Suprapubic skin (tissue), 4 donors: Measurements from ENCODE around the gene MFGE8. TPM values are rescaled to one million over a fixed set of nuclear protein-coding genes. Genes with fewer than 3 reads are reported as not detected.
A peak's percentile ranks its signal among the peaks of the same experiment; 100 is the strongest.

Experiments
- DNase-seq, 2 donors: peaks; one replicate each; pipeline ENCODE4 v3.0.0-alpha.2; 2019; ENCODE audit warnings: low spot score in 2 of 2
- H3K27ac ChIP-seq: fragments of 200-600 bp; sonication (generic); one replicate; pipeline ENCODE4 v1.5.1; 2019
- H3K27me3 ChIP-seq: fragments of 200-600 bp; sonication (generic); one replicate; pipeline ENCODE4 v1.5.1; 2019
- H3K36me3 ChIP-seq: fragments of 200-600 bp; sonication (generic); one replicate; pipeline ENCODE4 v1.5.1; 2019
- H3K4me1 ChIP-seq: fragments of 200-600 bp; sonication (generic); one replicate; pipeline ENCODE4 v1.5.1; 2019
- H3K4me3 ChIP-seq: fragments of 200-600 bp; sonication (generic); one replicate; pipeline ENCODE4 v1.5.1; 2019; ENCODE audit warnings: mild to moderate bottlenecking
- H3K9me3 ChIP-seq: fragments of 200-600 bp; sonication (generic); one replicate; pipeline ENCODE4 v1.5.1; 2019
- EP300 ChIP-seq: sonication (generic); formaldehyde crosslinking; IDR thresholded peaks from one replicate; pipeline ENCODE4 v1.6.1; 2017; ENCODE audit warnings: antibody characterized with exemption
- POLR2A ChIP-seq, 2 donors: fragments of 450-650 bp; IDR thresholded peaks; one replicate each; pipeline ENCODE4 v1.6.1; 2017; ENCODE audit warnings: antibody characterized with exemption in 2 of 2, mild to moderate bottlenecking in 2 of 2, moderate library complexity in 2 of 2
- POLR2AphosphoS5 ChIP-seq, 3 donors: sonication (generic); formaldehyde crosslinking; IDR thresholded peaks; one replicate each; pipeline ENCODE4 v1.6.1; 2017; ENCODE audit warnings: antibody characterized with exemption in 3 of 3
- WGBS: methylation state at CpG from one replicate; pipeline ENCODE4 v1.1.5; 2018; 5-methylcytosine and 5-hydroxymethylcytosine counted together
- total RNA-seq, 4 donors: library from RNA; depleted of rRNA; stranded (reverse); fragments of >200 nt; gene quantifications; one replicate each; pipeline ENCODE4 v1.1.0, GENCODE V29; 2016
- TF ChIP-seq, protein P1 (sequence below), 2 donors: fragments of 200-600 bp in 1 of 2; fragments of 450-650 bp in 1 of 2; sonication (generic) in 1 of 2; IDR thresholded peaks; one replicate each; pipeline ENCODE4 v1.5.1; 2016 to 2019; ENCODE audit warnings: antibody characterized with exemption in 2 of 2, mild to moderate bottlenecking in 1 of 2, moderate library complexity in 1 of 2

Gene MFGE8
- total RNA-seq, 4 donors from 2014 or later = 154 to 211 (median 171) TPM

DNA sequence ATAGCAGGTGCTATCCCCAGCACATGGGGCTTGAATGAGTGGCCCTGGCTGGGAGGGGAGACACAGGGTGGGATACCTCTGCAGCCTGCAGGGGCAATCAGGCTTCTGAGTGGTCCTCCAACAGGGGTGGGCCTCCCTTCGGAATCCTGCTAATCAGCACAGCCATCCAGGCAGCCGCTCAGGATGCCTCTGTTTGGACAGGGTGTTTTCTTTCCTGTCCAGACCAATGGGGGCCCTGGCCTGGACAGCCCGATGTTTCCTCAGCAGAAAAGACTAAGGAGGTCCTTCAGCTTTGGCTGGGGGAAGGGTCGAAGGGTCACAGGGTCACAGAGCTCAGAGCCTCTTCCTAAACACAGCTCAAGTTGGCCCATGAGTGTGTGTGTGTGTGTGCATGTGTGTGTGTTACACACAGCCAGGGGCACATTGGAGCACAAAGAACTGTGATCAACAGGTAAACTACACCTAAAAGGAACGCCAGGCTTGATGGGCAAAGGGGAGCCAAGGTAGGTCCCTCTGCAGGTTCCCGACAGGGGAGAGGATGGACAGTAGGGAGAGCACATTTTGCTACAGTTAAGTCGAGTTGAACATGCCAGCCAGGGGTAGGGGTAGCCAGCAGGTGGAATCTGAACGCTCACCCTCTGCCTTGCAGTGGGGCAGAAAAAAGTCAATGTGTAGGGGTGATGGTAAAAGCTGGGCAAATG, 16.7 kb downstream of the MFGE8 start:
- no peak for DNase-seq
- TF ChIP-seq POLR2AphosphoS5 (IDR thresholded peaks at IDR 0.05) (no peak), EP300 (no peak), POLR2A (IDR thresholded peaks at IDR 0.05) (no peak)
- TF ChIP-seq, protein P1, sequence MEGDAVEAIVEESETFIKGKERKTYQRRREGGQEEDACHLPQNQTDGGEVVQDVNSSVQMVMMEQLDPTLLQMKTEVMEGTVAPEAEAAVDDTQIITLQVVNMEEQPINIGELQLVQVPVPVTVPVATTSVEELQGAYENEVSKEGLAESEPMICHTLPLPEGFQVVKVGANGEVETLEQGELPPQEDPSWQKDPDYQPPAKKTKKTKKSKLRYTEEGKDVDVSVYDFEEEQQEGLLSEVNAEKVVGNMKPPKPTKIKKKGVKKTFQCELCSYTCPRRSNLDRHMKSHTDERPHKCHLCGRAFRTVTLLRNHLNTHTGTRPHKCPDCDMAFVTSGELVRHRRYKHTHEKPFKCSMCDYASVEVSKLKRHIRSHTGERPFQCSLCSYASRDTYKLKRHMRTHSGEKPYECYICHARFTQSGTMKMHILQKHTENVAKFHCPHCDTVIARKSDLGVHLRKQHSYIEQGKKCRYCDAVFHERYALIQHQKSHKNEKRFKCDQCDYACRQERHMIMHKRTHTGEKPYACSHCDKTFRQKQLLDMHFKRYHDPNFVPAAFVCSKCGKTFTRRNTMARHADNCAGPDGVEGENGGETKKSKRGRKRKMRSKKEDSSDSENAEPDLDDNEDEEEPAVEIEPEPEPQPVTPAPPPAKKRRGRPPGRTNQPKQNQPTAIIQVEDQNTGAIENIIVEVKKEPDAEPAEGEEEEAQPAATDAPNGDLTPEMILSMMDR (IDR thresholded peaks at IDR 0.05) = no peak
- no peak overlapping the region for H3K4me3 ChIP-seq
- H3K27me3 ChIP-seq = peaks cover 6% of the 10 kb centered on the region
- H3K4me1 ChIP-seq = peaks cover 39% of the 10 kb centered on the region
- peaks cover 10% of the 10 kb centered on the region for H3K36me3 ChIP-seq
- H3K27ac ChIP-seq = no peak overlapping the region
- WGBS = 74% methylated on average over 7 of the region's 8 CpGs
- H3K9me3 ChIP-seq = no peaks in the 10 kb centered on the region

DNA sequence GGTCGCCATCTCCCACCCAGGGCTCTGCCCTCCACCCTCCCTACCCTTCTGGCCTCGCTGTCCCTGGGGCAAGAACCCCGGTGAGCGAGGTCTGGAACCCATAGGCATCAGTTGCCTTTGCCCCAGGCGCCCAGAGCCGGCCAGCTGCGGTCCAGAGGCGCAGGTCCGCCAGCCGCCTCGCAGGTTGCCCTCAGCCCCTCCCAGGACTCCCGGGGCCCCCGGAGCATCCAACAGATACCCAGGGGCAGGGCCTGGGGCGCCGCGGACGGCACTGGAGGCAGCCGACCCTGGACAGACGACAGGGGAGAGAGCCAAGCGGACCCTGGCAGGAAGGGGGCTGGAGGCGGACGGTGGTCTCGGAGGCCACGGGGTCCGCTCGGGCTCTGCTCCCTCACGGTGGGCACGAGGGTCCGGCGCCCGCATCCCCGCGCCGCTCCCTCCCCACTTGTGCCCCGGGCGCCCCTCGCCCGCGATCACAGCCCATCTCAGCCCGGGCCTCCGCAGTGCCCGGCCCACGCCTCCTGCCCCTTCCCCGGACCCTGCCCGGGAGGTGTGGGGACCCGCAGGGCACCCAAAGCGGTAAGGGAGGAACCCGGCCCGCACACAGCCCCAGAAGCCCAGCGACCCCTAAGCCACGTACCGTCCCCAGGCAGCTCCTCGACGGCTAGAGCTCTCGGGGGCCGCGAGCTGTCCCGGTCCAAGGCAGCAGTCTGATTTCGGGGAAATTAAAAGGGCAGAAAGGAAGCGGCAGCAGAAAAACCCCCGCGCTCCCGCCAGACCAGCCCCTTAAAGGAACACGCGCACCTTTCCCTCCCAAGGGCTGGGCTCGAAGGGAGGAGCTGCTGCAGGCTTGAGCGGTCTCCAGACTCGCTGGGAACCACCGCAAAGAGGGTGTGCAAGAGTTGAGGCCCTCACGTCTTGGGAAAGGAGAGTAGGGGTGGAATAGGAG, 18.1 kb downstream of the MFGE8 start, which contains the start of gene HAPLN3:
Gene HAPLN3, minus strand, starts transcription at position 726 of the 949 bp plus-strand sequence. CDS start 8,246 bp downstream, outside the sequence.
- 1% methylated on average over 19 of the region's 70 CpGs for WGBS
- no peaks in the 10 kb centered on the region for H3K9me3 ChIP-seq
- peaks cover 6% of the 10 kb centered on the region for H3K27me3 ChIP-seq
- no peak for DNase-seq
- TF ChIP-seq EP300 (no peak), POLR2A (IDR thresholded peaks at IDR 0.05) (no peak), POLR2AphosphoS5 (IDR thresholded peaks at IDR 0.05) (no peak)
- TF ChIP-seq, protein P1 (IDR thresholded peaks at IDR 0.05) = no peak
- no peak within 1 kb of the TSS for H3K27ac ChIP-seq
- peaks cover 7% of the 10 kb centered on the region for H3K36me3 ChIP-seq
- H3K4me3 ChIP-seq = peak within 1 kb of the TSS; percentile 50
- peaks cover 39% of the 10 kb centered on the region for H3K4me1 ChIP-seq

DNA sequence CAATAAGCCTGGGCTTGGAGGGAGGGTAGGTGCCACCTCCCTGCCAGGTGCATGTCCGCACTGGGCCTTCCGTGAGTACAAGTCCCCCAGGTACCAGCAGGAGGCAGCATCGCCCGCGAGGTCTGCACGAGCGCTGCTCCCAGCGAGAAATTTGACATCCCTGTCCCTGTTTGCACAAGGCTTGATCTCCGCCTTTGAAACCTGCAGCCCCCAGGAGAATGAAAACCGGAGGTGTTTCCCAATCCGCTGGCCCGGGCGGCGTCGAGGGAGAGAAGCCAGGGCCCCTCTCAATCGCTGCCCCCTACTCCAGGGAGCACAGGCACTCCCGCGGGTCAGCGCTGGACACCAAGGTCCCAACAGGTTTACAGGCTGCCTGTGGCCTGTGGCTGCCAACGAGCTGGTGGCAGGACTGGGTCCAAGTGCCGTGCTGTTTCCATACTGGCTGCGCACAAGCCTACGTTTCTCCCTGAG, 18.8 kb downstream of the MFGE8 start:
- Histone ChIP-seq H3K36me3 (peaks cover 7% of the 10 kb centered on the region), H3K4me3 (peak overlapping the region; percentile 50), H3K27ac (no peak overlapping the region), H3K4me1 (peaks cover 39% of the 10 kb centered on the region), H3K9me3 (no peaks in the 10 kb centered on the region), H3K27me3 (peaks cover 6% of the 10 kb centered on the region)
- WGBS = 5% methylated on average over 19 of the region's 23 CpGs
- TF ChIP-seq, protein P1 (IDR thresholded peaks at IDR 0.05) = peak in 1 of 2 donors; percentile 65
- no peak for TF ChIP-seq EP300
- no peak for DNase-seq

DNA sequence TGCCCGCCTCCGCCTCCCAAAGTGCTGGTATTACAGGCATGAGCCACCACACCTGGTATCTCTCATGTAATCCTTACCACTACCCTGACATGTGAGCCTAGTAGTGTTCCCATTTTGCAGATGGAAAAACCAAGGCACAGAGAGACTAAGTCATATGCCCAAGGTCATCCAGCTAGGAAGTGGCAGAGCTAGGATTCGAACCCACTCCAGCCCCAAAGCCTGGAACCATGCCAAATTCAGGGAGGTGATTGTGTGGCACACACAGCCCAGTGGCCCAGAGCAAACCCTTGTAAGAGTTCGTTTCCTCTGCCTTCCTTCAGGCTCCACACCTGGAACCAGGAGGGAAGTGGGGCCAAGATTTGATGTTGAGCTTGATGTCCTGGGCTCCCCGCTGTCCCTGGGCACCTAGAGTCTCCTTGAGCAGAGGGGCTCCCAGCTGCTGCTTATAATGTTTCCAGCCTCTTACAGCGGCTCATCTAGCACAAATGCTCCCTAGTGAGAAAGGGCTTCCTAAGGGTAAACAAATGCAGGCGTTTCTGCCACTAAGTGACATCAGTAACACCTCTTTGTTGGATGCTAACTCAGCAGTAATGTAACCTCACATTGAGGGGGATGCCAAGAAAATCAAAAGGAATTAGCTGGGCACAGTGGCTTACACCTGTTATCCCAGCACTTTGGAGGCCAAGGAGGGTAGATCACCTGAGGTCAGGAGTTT, 21.5 kb downstream of the MFGE8 start:
- TF ChIP-seq EP300 (no peak), POLR2AphosphoS5 (IDR thresholded peaks at IDR 0.05) (no peak), POLR2A (IDR thresholded peaks at IDR 0.05) (no peak)
- TF ChIP-seq, protein P1 (IDR thresholded peaks at IDR 0.05) = no peak
- no peak overlapping the region for H3K27ac ChIP-seq
- peaks cover 6% of the 10 kb centered on the region for H3K27me3 ChIP-seq
- H3K36me3 ChIP-seq = no peaks in the 10 kb centered on the region
- peaks cover 25% of the 10 kb centered on the region for H3K4me1 ChIP-seq
- DNase-seq = no peak
- no peak overlapping the region for H3K4me3 ChIP-seq
- 83% methylated on average over 5 of the region's 7 CpGs for WGBS
- no peaks in the 10 kb centered on the region for H3K9me3 ChIP-seq
